ENCODE results near the gene ACVR1B. TPM values are rescaled to one million over a fixed set of nuclear protein-coding genes. Genes with fewer than 3 reads are reported as not detected.
A peak's percentile ranks its signal among the peaks of the same experiment; 100 is the strongest.

ACVR1B gene
- total RNA-seq, 1 donor from 2014 or later = 23.6 TPM

DNA sequence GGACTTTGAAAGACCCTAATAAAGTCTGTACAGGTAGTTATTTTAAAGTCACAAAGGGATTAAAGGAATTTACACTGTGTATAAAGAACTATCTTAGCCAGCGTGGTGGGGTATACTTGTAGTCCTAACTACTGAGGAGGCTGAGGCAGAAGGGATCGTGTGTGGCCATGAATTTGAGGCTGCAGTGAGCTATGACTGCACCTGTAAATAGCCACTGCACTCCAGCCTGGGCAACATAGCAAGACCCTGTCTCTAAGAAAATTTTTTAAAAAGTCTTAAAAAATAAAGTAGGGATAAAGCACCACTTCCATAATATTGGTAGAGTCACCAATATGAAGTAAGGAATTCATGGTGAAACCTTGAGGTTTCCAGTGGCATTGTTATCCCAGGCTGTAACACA is 18.1 kb downstream of the ACVR1B start:
- Histone ChIP-seq H3K27me3 (no peaks in the 10 kb centered on the region), H3K27ac (no peak overlapping the region), H3K4me1 (peaks cover 53% of the 10 kb centered on the region), H3K4me3 (no peak overlapping the region), H3K36me3 (no peaks in the 10 kb centered on the region), H3K9me3 (no peaks in the 10 kb centered on the region)
- intact Hi-C loops (cut with DNase I) = no loop called here
- DNase-seq (ENCODE audit: extremely low spot score in 2 of 2) = no peak
- TF ChIP-seq POLR2AphosphoS5 (IDR thresholded peaks at IDR 0.05; ENCODE audit: insufficient read depth in 1 of 2, low read depth in 1 of 2) (no peak), POLR2A (IDR thresholded peaks at IDR 0.05) (no peak)
- TF ChIP-seq, protein P1, sequence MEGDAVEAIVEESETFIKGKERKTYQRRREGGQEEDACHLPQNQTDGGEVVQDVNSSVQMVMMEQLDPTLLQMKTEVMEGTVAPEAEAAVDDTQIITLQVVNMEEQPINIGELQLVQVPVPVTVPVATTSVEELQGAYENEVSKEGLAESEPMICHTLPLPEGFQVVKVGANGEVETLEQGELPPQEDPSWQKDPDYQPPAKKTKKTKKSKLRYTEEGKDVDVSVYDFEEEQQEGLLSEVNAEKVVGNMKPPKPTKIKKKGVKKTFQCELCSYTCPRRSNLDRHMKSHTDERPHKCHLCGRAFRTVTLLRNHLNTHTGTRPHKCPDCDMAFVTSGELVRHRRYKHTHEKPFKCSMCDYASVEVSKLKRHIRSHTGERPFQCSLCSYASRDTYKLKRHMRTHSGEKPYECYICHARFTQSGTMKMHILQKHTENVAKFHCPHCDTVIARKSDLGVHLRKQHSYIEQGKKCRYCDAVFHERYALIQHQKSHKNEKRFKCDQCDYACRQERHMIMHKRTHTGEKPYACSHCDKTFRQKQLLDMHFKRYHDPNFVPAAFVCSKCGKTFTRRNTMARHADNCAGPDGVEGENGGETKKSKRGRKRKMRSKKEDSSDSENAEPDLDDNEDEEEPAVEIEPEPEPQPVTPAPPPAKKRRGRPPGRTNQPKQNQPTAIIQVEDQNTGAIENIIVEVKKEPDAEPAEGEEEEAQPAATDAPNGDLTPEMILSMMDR (IDR thresholded peaks at IDR 0.05) = no peak

DNA sequence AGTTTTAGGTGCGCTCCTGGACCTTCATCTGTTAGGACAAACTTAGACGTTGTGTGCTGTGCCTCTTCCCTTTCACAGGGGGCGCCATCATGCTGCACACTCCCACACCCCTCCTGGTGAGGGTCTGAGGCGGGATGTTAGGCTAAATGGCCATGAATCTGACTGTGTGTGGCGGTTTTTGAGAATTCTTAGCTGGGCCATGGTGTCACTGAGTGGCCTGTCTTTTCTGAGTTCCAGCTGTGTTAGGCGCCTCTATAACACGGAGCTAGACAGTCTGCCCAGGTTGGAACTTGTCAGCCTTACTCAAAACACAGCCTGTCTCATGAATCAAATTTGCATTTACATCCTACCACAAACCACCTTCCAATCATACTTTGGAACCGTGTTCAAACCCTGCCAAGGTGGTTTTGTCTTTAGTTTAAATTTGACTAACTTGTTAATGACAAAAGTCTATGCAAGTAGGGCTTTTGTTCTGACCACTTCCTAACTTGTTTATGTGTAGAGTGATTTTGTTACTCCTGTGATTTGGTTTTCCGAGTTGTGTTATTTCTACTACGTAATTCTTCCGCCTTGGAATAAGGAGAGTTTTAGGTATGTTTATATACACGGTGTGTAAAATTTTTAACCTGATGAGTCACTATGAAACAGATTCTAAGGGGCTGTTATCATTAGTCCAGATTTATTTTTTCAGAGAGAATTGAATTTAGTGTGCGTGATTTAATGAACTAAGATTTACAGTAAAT is 19.6 kb downstream of the ACVR1B start:
- Histone ChIP-seq H3K4me1 (peaks cover 56% of the 10 kb centered on the region), H3K4me3 (no peak overlapping the region), H3K36me3 (peaks cover 0 to under 1% of the 10 kb centered on the region in 2 donors), H3K9me3 (no peaks in the 10 kb centered on the region), H3K27ac (peak overlapping the region; percentile 12), H3K27me3 (no peaks in the 10 kb centered on the region)
- DNase-seq (ENCODE audit: extremely low spot score in 2 of 2) = no peak
- intact Hi-C loops (cut with DNase I) = no loop called here
- TF ChIP-seq, protein P1 (IDR thresholded peaks at IDR 0.05) = peak in 1 of 3 experiments; percentile 41
- TF ChIP-seq POLR2A (IDR thresholded peaks at IDR 0.05) (no peak), POLR2AphosphoS5 (IDR thresholded peaks at IDR 0.05; ENCODE audit: insufficient read depth in 1 of 2, low read depth in 1 of 2) (no peak)

DNA sequence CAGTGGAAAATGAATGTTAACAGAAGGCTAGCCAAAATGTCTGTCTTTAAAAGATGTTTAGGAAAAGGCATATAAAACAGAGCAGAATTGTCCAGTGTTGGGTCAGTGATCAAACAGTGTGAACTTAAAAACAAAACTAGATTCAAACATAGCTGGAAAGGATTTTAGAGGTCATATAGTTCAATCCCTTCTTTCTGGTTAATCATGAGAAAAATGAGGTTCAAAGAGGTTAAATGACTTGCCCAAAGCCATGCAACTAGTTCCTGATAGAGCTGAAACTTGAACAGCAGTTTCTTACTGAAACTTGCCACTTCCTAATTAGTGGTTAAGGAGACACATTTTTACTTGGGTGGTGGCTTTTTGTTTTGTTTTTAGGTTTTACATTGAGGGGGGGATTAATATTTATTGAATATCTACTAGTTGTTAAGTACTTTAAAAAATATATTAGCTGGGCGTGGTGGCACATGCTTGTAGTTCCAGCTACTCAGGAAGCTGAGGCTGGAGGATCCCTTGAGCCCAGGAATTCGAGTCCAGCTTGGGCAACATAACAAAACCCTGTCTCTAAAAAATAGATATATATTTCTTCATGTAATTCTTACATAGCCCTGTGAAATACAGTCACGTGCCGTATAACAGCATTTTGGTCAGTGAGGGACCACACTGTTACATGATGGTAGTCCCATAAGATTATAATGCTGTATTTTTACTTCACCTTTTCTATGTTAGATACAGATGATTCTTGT is 20.4 kb downstream of the ACVR1B start:
- peaks cover 0 to 8% of the 10 kb centered on the region in 2 donors for H3K36me3 ChIP-seq
- intact Hi-C loops (cut with DNase I) = no loop called here
- no peak for DNase-seq (ENCODE audit: extremely low spot score in 2 of 2)
- no peaks in the 10 kb centered on the region for H3K27me3 ChIP-seq
- peak overlapping the region; percentile 40 for H3K27ac ChIP-seq
- no peak for TF ChIP-seq POLR2A (IDR thresholded peaks at IDR 0.05)
- TF ChIP-seq, protein P1 (IDR thresholded peaks at IDR 0.05) = no peak
- no peaks in the 10 kb centered on the region for H3K9me3 ChIP-seq
- peaks cover 56% of the 10 kb centered on the region for H3K4me1 ChIP-seq
- no peak overlapping the region for H3K4me3 ChIP-seq

DNA sequence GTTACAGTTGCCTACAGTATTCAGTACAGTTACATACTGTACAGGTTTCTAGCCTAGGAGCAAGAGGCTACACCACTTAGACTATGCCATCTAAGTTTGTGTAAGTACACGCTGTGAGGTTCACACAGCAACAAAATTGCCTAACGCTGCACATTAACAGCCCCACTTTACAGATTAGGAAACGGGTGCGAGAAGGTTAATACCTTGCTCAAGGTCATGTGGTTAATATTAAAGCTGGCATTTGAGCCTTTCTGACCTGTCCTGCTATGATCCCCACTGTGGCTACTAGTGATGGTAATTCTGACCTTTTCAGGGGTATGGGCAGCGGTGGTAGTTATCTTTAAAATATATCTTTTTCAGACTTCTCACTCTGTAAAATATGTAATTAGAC is 20.9 kb downstream of the ACVR1B start:
- H3K9me3 ChIP-seq = no peaks in the 10 kb centered on the region
- no peaks in the 10 kb centered on the region for H3K27me3 ChIP-seq
- TF ChIP-seq, protein P1 (IDR thresholded peaks at IDR 0.05) = no peak
- TF ChIP-seq POLR2A (IDR thresholded peaks at IDR 0.05) = no peak
- TF ChIP-seq POLR2AphosphoS5 (IDR thresholded peaks at IDR 0.05; ENCODE audit: insufficient read depth in 1 of 2, low read depth in 1 of 2) = no peak
- intact Hi-C loops (cut with DNase I) = no loop called here
- H3K4me3 ChIP-seq = no peak overlapping the region
- H3K4me1 ChIP-seq = peaks cover 56% of the 10 kb centered on the region
- H3K36me3 ChIP-seq = peaks cover 0 to 14% of the 10 kb centered on the region in 2 donors
- H3K27ac ChIP-seq = peak overlapping the region; percentile 40
- DNase-seq (ENCODE audit: extremely low spot score in 2 of 2) = no peak

DNA sequence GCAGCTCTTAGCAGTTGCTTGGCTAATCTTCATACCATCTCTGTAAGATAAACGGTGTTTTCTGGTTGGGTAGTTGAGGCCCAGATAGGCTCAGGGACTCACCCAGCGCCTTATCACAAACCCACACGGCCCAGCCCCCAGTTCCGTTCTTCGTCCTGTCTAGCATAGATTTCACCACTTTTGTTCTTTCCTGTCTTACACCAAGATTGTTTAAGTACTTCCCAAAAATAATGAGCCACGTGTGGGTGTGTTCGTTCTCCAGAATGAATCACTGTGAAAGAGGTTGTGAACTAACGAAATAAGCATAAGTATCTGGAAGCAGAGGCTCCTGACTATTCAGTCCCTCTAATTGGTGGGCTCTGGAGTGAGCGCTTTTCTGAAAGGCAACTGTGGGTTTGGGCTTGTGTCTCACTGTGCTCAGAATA is 21.4 kb downstream of the ACVR1B start:
- H3K9me3 ChIP-seq = no peaks in the 10 kb centered on the region
- H3K27ac ChIP-seq = peak overlapping the region; percentile 40
- H3K4me3 ChIP-seq = no peak overlapping the region
- no peak for DNase-seq (ENCODE audit: extremely low spot score in 2 of 2)
- peaks cover 0 to 14% of the 10 kb centered on the region in 2 donors for H3K36me3 ChIP-seq
- intact Hi-C loops (cut with DNase I) = no loop called here
- TF ChIP-seq, protein P1 (IDR thresholded peaks at IDR 0.05) = no peak
- no peak for TF ChIP-seq POLR2A (IDR thresholded peaks at IDR 0.05)
- TF ChIP-seq POLR2AphosphoS5 (IDR thresholded peaks at IDR 0.05; ENCODE audit: insufficient read depth in 1 of 2, low read depth in 1 of 2) = no peak
- H3K27me3 ChIP-seq = no peaks in the 10 kb centered on the region
- peaks cover 56% of the 10 kb centered on the region for H3K4me1 ChIP-seq

Data from vagina (tissue), 2 donors.